ENCODE measurements around the gene CRIP1.

DNA sequence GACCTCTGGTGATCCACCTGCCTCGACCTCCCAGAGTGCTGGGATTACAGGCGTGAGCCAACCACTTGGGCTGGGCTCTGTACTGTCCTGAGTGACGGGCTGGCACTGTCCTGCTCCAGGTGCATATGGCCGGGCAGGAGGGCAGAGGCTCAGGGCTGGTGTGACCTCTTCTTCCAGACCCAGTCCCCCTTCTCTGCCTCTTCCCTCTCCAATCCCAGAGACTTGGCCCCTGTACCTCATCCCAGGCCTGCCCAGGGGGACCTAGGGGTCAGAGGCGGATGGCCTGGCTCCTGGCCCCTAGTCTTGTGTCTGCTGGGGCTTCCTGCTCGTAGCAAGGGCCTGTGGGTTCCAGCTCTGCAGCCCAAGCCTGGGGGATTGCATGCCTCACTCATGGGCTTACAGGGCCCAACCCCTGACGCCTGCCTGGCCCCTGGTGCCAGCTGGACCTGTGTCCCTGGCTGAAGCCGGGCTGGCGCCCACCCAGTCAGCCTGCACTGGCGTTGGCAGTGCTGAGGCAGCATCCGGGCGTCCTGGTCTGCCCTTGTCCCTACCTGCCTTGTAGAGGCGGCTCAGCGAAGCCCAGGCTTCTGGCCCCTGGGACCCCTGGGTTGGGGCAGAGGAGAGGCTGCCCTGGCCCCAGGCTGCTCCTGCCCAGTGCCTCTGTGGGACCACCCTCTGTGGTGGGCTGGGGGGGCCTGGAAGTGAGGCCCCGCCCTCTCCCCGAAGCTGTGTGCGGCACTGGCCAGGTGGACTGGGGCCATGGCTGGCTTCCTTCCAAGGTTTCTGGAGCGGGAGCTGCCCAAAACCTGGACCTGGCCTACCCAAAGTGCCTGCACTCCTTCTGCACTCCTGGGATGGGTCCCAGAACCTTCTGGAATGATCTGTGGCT lies 8.7 kb downstream of the CRIP1 start:
- TF ChIP-seq, protein P1, sequence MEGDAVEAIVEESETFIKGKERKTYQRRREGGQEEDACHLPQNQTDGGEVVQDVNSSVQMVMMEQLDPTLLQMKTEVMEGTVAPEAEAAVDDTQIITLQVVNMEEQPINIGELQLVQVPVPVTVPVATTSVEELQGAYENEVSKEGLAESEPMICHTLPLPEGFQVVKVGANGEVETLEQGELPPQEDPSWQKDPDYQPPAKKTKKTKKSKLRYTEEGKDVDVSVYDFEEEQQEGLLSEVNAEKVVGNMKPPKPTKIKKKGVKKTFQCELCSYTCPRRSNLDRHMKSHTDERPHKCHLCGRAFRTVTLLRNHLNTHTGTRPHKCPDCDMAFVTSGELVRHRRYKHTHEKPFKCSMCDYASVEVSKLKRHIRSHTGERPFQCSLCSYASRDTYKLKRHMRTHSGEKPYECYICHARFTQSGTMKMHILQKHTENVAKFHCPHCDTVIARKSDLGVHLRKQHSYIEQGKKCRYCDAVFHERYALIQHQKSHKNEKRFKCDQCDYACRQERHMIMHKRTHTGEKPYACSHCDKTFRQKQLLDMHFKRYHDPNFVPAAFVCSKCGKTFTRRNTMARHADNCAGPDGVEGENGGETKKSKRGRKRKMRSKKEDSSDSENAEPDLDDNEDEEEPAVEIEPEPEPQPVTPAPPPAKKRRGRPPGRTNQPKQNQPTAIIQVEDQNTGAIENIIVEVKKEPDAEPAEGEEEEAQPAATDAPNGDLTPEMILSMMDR (conservative IDR thresholded peaks at IDR 0.05; ENCODE audit: low read depth, low read length) = no peak
- TF ChIP-seq EZH2 (IDR thresholded peaks at IDR 0.05; ENCODE audit: low read length, unreplicated experiment) (no peak), EZH2phosphoT487 (IDR thresholded peaks at IDR 0.05; ENCODE audit: borderline replicate concordance, low read length) (no peak)
